Right ventricle myocardium superior (tissue), 1 donor: ENCODE measurements around the gene IFNK. TPM values are rescaled to one million over a fixed set of nuclear protein-coding genes. Genes with fewer than 3 reads are reported as not detected.
A peak's percentile ranks its signal among the peaks of the same experiment; 100 is the strongest.

Experiments used
- ATAC-seq: fragments of 200-7000 bp; cut with Tn5 transposase; one replicate; pipeline ENCODE4 v1.9.1; 2020; ENCODE audit warnings: mild to moderate bottlenecking; ENCODE audit not compliant: poor library complexity
- DNase-seq: peaks from one replicate; pipeline ENCODE4 v3.0.0-alpha.2; 2020
- intact Hi-C: fragments of 100-400 bp; cut with DNase I; formaldehyde crosslinking; loops from one replicate; pipeline ENCODE4 v1.11.2; 2022
- total RNA-seq: library from RNA; stranded (reverse); fragmentation: NEBNext Ultra II Directional; extraction: Animal tissue kit (Norgen Biotek cat#: 25700); gene quantifications from one replicate; pipeline ENCODE4 v1.2.1, GENCODE V29; 2021
- donor health status: DM: no; HTN: yes; CAD: no; lungs with severe emphysema.

The IFNK gene
- total RNA-seq, 1 donor from 2014 or later, result not detected

DNA sequence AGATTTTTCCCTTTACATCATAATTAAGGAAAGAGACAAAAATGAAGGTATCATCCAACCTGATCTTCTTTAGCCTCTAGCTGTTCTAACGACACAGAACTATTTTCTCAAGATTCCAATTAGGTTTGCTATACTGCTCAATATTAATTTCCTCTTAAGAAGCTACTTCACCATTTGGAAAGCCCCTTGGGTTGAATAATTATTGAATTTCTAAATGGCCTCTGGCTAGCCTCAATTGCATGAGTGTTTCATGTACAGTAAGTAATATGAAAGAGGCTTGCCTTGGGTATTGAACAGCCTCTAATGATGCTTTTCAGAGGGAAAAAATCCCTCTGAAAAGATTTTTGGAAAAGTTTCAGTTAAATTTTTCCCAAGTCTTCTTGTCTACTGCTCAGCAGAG, 9.2 kb downstream of the IFNK start:
- intact Hi-C loops, result no loop called here
- ATAC-seq (no peak), DNase-seq (no peak)

DNA sequence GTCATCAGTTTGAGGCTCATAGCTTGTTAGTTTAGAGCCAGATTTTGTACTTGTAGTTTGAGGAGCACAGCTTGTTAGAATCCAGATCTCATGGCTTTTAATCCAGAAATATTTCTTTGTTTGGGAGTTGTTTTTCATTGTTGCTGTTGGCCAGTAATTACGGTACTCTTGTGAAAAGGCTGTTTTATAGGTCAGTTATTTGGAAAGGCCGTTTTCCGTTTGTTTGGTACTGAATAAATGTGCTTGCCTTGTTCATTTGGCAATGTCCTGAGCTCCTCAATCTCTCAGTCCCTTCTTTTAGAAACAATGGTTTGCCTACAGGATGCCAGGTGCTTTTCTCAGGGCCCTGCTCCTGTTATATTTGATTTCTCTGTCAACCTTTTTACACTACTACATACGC, 10.0 kb downstream of the IFNK start:
- DNase-seq (no peak), ATAC-seq (no peak)
- intact Hi-C loops, result no loop called here

DNA sequence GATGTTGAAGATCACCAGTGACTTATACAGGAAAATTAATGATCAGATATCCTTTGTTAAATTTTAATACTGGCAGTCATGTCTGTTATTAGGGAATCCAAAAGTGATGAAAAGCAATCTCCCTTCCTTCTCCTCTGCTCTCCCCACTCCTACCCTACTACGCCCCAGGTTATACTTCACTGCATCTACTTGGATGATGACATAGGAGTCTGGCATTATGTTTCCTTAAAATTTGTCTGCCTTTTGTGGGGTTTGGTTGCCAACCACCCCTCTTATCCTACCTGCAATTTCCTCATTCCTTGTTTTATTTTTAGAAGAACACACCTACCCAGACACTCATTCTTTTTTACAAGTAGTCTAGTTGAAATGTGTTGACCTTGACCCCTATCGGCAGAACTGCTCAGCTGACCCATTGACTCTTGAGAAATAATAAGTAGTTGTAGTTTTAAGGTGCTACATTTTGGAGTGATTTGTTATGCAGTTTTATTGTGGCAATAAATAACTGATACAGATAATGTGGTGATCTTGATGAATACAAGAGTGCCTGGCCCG, 10.6 kb downstream of the IFNK start:
- DNase-seq (no peak), ATAC-seq (no peak)
- intact Hi-C loops, result no loop called here

DNA sequence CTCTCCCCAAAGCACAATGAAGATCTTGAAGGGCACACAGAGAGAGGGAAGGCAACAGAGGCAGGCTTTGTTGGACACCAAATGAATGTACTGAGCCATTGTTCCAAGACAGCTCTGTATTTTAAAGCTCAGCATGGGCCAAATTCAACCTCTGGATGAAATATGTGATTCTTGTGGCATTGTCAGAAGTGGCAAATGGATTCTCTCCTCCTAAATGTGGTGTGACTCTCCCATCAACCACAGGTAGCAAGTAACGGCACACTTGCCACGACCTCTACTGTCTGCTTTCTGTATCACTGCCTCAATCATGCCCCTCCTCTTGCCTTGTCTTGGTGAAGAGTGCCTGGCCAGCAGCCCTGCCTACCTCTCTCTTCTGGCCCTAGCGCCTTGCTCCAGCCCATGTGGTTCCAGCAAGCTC, 11.6 kb downstream of the IFNK start:
- DNase-seq (peak; percentile 29), ATAC-seq (no peak)
- intact Hi-C loops, result no loop called here

DNA sequence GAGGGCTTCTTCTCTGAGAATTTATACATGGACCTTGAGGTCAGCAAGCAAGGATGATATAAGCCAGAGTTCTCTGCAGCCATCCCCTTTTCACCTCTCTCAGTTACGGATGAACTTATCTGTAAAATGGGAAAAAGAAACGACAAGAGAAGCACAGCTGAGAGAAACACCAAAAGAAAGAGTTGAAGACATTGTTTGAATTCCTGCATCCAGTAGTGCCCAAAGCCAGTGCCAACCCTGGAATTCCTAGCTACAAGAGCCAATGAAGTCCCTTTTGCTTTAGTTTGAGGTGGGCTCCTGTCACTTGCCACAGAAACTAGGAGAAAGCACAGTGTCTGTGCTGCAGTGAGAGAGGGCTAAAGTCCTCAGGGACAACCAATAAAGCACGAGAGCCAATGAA, 12.1 kb downstream of the IFNK start:
- DNase-seq (no peak), ATAC-seq (no peak)
- intact Hi-C loops, result no loop called here

DNA sequence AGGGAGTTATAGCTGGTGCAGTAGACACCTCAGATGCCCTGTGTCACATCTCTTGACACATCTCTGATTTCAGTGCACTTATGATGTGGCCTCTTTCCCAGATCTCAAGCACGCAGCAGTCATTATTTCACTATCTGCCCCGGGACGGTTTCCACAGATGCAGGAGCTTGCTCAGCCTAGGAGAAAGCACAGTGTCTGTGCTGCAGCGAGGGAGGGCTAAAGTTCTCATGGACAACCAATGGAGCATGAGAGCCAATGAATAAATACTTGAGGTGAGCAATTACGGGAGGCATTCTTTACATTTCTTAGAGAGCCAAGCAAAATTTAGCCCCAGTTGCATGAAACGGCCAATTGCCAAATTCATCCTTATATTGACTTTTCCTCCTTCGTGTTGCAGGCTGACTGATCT, 12.9 kb downstream of the IFNK start:
- DNase-seq (peak; percentile 29), ATAC-seq (peak; percentile 17)
- intact Hi-C loops, result no loop called here

DNA sequence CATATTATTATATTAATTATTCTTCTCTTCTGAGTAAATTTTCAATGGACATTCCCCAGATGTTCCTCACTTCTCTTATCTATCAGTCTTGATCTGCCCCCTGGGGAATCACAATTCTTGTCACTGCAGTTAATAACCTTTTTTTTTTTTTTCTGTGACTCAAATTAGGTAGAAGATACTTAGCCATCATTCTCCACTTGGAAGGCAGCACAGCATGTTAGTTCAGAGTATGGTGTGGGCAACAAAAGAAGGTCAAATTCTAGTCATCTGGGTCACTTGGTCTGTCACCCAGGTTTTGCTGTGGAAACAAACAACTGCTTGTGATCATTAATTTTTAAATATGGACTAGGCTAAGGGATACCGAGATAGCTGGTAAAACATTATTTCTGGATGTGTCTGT, 13.7 kb downstream of the IFNK start:
- DNase-seq (no peak), ATAC-seq (no peak)
- intact Hi-C loops, result no loop called here

DNA sequence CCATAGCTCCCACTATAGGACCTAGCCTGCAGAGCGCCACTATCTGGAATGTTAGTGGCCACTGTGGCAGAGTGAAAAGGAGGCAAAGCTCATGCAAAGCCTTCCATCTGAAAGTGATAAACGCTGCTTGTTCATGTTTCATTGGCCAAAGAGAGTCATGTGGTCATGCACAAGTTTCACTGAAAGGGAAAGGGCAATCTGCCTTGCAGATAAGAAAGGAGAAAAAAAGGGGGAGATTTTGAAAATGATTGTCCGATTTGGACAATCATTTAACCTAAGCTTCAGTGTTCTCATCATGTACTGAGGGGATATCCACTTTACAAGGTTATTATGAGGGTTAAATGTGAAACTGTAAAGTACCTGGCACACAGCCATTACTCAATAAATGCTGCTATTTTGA, 14.6 kb downstream of the IFNK start:
- DNase-seq (no peak), ATAC-seq (no peak)
- intact Hi-C loops, result no loop called here

DNA sequence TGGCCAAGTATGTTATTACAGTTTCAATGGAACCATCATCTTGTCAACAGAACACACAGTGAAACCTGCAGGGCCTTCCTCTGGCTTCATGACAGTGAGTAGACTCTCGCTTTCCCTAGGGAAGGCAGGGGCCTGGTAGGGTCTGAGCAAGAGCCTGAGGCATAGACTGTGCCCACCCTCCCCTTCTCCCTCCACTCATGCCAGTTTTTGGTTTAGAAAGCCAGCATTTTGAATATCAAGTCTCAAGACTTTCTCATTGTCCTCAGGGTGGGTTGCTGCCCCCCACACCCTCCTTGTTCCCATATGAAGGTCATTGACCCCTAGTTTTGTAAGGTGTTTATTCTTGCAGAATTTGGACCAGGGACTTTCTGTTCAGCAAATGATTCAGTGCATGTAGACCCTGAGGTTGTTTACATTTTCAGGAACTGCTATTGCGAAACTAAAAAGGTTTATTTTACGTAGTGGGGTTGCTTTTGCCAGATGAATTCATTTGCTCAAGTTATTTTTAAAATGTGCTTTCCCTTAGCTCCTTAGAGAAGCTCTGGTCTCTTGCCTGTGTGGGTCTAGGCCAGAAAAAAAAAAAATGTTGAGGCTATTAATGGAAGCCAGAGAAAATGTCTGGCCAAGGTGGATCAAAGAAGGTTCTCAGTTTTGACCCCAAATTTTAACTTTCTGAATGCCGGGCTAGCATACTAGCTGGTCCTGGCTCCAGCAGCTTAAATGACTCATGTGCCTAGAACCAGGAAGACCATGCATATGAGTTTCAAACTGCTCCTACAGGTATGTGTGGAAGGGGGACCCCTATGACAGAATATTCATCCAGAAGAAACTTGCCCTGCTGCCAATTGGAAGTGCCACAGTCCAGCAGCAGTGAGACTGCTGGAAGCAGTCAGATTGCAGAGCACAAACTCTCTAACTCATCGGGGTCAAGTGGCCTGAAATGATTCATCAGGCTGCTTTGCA, 15.7 kb downstream of the IFNK start:
- peak; percentile 33 for DNase-seq
- ATAC-seq, result peak; percentile 91
- intact Hi-C loops, result loop anchor here (10.0 kb wide), 1 partner anchor 55 kb away; no protein-coding TSS in a partner anchor

DNA sequence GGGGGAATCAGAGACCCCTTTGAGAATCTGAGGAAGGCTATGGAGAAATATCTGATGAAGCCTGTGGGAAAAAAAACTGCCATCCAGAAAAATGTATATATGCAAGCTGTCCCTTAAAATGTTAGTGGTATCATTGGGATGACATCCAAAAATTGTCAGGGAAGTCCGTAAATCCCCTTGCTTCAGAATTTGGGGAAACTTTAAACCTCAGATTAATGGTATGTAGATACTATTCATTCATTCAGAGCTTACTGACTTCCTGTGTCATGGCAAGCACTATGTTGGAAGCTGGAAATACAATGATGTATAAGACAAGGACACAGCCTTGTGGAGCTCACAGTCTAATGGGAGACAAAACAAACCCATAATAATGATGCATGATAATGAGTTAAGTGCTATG, 16.4 kb downstream of the IFNK start:
- DNase-seq (no peak), ATAC-seq (no peak)
- intact Hi-C loops, result loop anchor here (10.0 kb wide), 1 partner anchor 56 kb away; no protein-coding TSS in a partner anchor

DNA sequence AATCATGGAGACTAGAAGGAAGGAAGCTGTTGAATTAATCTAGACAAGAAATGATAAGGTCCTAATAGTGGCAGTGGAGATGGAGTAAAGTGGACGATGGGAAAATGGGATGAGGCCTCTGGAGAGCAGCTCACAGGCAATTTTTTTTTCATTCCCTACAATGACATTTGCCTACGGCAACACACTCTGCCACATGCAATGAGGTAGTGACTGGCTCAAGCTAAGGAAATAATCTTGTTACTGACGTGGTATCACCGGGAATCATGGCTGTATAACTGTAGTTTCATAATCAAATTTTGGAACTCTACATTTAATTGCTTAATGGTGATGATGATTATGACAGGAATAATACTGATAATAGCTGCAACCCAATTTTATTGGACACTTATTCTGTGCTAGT, 17.6 kb downstream of the IFNK start:
- intact Hi-C loops, result loop anchor here (10.0 kb wide), 1 partner anchor 57 kb away; no protein-coding TSS in a partner anchor
- no peak for ATAC-seq

DNA sequence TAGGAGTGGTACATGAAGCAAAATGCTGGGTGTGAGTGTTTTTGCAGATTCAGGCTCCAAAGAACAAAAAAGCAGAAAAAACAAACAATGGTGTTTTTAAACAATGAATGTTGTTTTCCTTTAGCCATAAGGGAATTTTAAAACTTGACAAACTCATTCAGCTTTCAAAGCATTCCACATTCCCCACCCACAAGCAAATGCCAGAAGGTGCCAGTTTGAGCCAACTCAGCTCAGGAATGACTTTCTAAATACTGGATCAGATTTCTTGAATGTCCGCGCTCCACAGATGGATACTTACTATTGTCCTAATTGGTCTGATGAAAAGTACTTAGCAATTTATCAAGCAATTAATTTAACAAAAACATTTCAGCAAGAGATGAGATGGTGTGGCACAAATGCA, 18.4 kb downstream of the IFNK start:
- no peak for ATAC-seq
- intact Hi-C loops, result loop anchor here (10.0 kb wide), 1 partner anchor 58 kb away; no protein-coding TSS in a partner anchor
- no peak for DNase-seq

More for the DNA sequence above, 17.6 kb downstream of the IFNK start:
- DNase-seq, result no peak

DNA sequence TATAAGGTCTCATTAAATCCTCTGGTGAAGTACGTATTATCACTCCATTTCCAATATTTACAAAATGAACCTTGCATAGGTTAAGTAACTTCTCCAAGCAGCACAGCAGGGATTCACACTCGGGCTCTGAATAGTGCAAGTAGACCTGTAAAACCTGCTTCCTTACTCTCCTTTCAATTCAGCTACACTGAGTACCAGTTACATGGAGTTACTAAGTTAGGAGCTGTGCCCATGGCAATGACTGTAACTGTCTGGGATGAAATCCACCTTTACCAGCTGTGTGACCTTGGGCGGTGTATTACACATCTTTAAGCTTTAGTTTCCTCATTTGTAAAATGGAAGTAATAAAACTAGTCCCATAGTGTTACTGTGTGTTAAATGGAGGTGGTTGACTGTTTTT, 21.4 kb downstream of the IFNK start:
- DNase-seq (no peak), ATAC-seq (no peak)
- intact Hi-C loops, result loop anchor here (5.0 to 10.0 kb wide), 2 partner anchors 61 to 213 kb away; no protein-coding TSS in a partner anchor

DNA sequence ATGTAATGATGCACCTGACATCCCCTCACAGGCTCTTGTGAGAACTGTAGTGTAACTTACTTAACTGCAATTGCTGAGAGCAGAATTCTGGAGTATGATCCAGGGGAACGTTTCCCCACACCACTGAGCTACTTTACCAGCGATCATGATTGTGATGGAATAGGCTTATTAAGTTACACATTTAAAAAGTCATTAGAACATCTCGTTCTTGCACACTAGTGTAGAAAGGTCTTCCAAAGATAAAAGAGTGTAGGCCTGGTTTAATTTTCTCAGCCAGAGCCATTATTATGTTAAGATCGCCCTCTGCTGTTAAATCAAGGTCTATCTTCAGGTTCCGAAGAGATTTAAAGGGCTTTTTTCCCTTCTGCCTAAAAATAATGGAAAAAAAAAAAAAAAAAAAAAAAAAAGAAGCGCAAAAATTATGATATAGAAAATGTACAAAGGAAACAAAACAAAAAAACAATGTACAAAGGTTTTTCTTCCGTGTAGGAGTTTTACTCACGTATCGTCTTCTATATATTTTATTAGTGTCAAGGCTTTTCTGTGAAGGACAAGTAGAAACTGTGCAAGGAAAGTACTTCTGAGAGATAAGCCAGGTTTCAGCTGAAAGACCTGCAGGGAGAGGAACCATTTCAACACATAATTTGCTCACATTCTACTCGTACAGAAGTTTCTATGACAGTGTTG, 24.1 kb downstream of the IFNK start:
- ATAC-seq (peak; percentile 95), DNase-seq (no peak)
- intact Hi-C loops, result loop anchor here (5.0 to 10.0 kb wide), 2 partner anchors 63 to 216 kb away; no protein-coding TSS in a partner anchor

DNA sequence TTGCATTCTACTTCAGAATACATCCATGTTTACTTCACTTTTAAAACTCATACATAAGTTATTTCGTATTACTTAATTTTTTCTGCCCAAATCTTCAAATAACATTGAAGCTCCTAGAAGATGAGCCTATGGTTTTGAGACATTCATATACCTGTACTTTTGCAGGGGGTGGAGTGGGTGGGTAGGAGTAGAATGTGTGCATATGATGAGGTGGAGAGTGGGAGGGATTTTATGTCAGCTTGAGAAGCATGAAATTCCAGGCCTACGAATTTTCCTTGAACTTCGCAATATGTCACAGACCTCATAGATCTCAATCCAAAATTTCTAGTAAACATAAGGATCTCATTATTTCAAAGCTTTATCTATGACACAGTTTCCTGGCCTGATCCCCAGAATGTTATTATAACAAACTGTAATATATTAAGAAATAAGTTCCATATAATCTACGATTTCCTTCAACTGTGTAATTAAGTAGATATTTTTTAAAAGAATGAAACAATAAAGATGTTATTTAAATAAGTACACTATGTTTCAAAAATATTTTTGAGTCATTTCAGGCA, 25.2 kb downstream of the IFNK start:
- intact Hi-C loops, result loop anchor here (5.0 to 10.0 kb wide), 2 partner anchors 64 to 217 kb away; no protein-coding TSS in a partner anchor
- ATAC-seq (no peak), DNase-seq (no peak)

DNA sequence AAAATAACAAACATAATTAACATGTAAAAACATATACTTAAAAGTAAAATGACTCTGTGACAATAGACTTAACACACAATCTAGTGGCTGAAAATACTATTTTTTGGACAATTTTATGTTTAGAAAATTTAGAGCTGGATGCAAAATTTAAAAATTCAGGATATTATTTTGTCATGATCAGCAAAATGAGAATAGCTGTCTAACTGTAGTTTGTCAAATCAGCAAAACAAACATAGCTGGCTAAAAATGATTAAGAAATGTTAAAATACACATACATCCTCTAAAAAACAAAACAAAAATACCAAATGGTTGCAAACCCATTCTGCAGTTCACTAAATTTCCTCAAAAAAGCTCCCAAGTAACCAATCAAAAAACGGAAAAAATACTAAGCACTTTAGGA, 30.6 kb downstream of the IFNK start:
- no peak for DNase-seq
- no peak for ATAC-seq
- intact Hi-C loops, result no loop called here

DNA sequence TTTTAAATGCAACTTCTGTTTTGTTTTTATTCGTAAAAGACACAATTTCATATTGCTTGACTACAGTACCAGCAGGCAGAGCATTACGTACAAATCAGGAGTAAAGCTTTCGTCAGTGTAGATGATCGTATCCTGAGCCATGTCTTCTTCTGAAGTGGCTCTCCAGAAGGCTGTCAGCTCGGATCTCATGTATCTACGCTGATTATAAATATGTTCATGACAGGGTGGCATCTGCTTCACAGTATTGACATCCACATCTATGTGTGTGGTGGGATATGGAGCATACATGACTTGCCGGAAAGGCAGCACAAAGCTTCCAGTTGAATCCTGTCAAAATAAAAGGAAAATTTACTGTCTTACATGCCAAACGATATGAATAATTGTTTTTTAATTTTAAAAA, 32.4 kb downstream of the IFNK start:
- intact Hi-C loops, result no loop called here

DNA sequence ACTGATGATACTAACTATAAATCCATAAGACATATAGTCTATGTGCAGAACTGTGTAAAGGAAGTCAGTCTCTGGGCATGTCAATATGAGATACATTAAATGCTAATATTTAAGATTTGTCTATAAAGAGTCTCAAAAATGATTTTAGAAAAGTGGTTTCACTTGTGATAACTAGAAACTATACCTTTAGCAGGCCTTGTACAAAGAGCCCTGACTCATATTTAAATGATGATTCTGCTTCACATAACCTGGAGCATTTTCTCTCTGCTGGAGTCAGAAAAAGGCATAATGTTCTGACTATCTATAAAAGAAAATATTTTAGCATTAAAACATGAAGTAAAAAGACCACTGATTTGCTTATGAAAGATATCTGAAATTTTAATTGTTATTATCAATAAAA, 34.2 kb downstream of the IFNK start:
- DNase-seq (no peak), ATAC-seq (no peak)
- intact Hi-C loops, result no loop called here

More for the DNA sequence above, 32.4 kb downstream of the IFNK start:
- DNase-seq (no peak), ATAC-seq (no peak)

DNA sequence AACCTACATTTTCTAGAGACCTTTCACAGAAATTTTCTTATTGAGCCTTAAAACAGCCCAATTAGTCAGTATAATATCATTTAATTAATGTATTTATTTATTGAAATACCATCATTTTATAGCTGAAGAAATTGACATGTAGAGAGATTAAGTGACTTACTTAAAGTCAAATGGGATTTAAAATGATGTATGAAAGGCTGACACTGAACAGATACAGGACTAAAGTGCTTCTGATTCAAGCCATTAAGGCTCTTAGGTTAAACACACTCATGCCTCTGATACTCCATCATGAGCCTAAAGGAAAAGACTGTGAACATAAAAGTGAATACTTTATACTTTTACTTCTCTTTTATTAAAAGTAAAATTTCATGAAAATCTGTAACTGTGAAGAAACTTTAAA, 36.4 kb downstream of the IFNK start:
- no peak for DNase-seq
- no peak for ATAC-seq
- intact Hi-C loops, result no loop called here
